HepG2 (cell line): ENCODE data around the gene PLEKHG2. TPM values are rescaled to one million over a fixed set of nuclear protein-coding genes. Genes with fewer than 3 reads are reported as not detected.
A peak's percentile ranks its signal among the peaks of the same experiment; 100 is the strongest.

Experiments used
- ATF7 ChIP-seq, 2 experiments: fragments of 450-650 bp in 1 of 2; sonication (generic) in 1 of 2; formaldehyde crosslinking in 1 of 2; IDR thresholded peaks; 2 replicates each; pipeline versions ENCODE4 v1.4.0 to v1.6.1; 2016 to 2020; ENCODE audit warnings: antibody characterized with exemption in 1 of 2, mild to moderate bottlenecking in 1 of 2, missing genetic modification reagents in 1 of 2
- KMT2A ChIP-seq: sonication (generic); formaldehyde crosslinking; IDR thresholded peaks from 2 replicates; pipeline ENCODE4 v1.4.0; 2020; ENCODE audit warnings: missing genetic modification reagents
- MEIS1 ChIP-seq: sonication (generic); formaldehyde crosslinking; IDR thresholded peaks from 2 replicates; pipeline ENCODE4 v1.9.0; 2021; ENCODE audit warnings: mild to moderate bottlenecking, missing genetic modification reagents, moderate library complexity, borderline replicate concordance
- NCOA1 ChIP-seq: sonication (generic); formaldehyde crosslinking; IDR thresholded peaks from 2 replicates; pipeline ENCODE4 v1.9.0; 2021; ENCODE audit warnings: missing genetic modification reagents
- PAX8 ChIP-seq: sonication (generic); formaldehyde crosslinking; IDR thresholded peaks from 2 replicates; pipeline ENCODE4 v1.8.0; 2022; ENCODE audit warnings: mild to moderate bottlenecking, missing genetic modification reagents, borderline replicate concordance
- PITX1 ChIP-seq: sonication (generic); formaldehyde crosslinking; IDR thresholded peaks from 2 replicates; pipeline ENCODE4 v1.5.1; 2020; ENCODE audit warnings: mild to moderate bottlenecking, missing genetic modification reagents
- RCOR2 ChIP-seq: IDR thresholded peaks from 2 replicates; pipeline ENCODE4 v1.6.1; 2016; ENCODE audit warnings: missing biosample characterization, missing genetic modification reagents
- RELA ChIP-seq: sonication (generic); formaldehyde crosslinking; IDR thresholded peaks from 2 replicates; pipeline ENCODE4 v1.4.0; 2020; ENCODE audit warnings: missing genetic modification reagents
- SAFB2 ChIP-seq: sonication (generic); formaldehyde crosslinking; IDR thresholded peaks from 2 replicates; pipeline ENCODE4 v1.5.1; 2020; ENCODE audit warnings: missing genetic modification reagents, low read depth, mild to moderate bottlenecking, borderline replicate concordance
- ZBTB4 ChIP-seq: sonication (generic); formaldehyde crosslinking; IDR thresholded peaks from 2 replicates; pipeline ENCODE4 v1.4.0; 2020; ENCODE audit warnings: missing genetic modification reagents, mild to moderate bottlenecking, borderline replicate concordance
- ZNF296 ChIP-seq: sonication (generic); formaldehyde crosslinking; conservative IDR thresholded peaks from 2 replicates; pipeline ENCODE4 v1.5.0; 2020; ENCODE audit warnings: mild to moderate bottlenecking, missing genetic modification reagents
- ZNF383 ChIP-seq: sonication (generic); formaldehyde crosslinking; IDR thresholded peaks from 2 replicates; pipeline ENCODE4 v1.4.0; 2020; ENCODE audit warnings: missing genetic modification reagents, mild to moderate bottlenecking, borderline replicate concordance
- ZNF644 ChIP-seq: IDR thresholded peaks from 2 replicates; pipeline ENCODE4 v1.6.1; 2016; ENCODE audit warnings: low read depth
- ZSCAN29 ChIP-seq: sonication (generic); formaldehyde crosslinking; conservative IDR thresholded peaks from 2 replicates; pipeline ENCODE4 v1.4.0; 2020; ENCODE audit warnings: mild to moderate bottlenecking, missing genetic modification reagents
- polyA plus RNA-seq, 8 experiments: library from polyadenylated mRNA; depleted of rRNA in 3 of 8; stranded (reverse) in 7 of 8; unstranded in 1 of 8; fragments of >200 nt; fragmentation: Illumina TruSeq in 4 of 8; extraction: Trizol in 4 of 8; gene quantifications; 2 replicates each; pipeline versions ENCODE4 v1.2.1 to v1.2.3, GENCODE V29; 2011 to 2016; ENCODE audit warnings: low read depth in 4 of 8, missing spikeins in 1 of 8, mixed read lengths in 1 of 8; ENCODE audit not compliant: insufficient read depth in 1 of 8
- total RNA-seq, 5 experiments: library from RNA; depleted of rRNA; stranded (reverse); fragments of >200 nt; fragmentation: Illumina TruSeq; extraction: Trizol; gene quantifications; 2 replicates each; pipeline ENCODE4 v1.2.3, GENCODE V29; 2016; ENCODE audit warnings: low read depth in 1 of 5
- TF ChIP-seq, protein P1 (sequence below), 2 experiments: fragments of 450-650 bp in 1 of 2; sonication (generic) in 1 of 2; formaldehyde crosslinking in 1 of 2; IDR thresholded peaks; 2 replicates each; pipeline versions ENCODE4 v1.6.1 to v1.8.0; 2016 to 2022; ENCODE audit warnings: antibody characterized with exemption in 1 of 2, mild to moderate bottlenecking in 1 of 2, missing genetic modification reagents in 1 of 2

The PLEKHG2 gene
- total and polyA plus RNA-seq, 2 of the 13 experiments (the other 11 are each of a cell fraction or from before 2014, with no cell fraction given), result 3.6 to 6.8 TPM

DNA sequence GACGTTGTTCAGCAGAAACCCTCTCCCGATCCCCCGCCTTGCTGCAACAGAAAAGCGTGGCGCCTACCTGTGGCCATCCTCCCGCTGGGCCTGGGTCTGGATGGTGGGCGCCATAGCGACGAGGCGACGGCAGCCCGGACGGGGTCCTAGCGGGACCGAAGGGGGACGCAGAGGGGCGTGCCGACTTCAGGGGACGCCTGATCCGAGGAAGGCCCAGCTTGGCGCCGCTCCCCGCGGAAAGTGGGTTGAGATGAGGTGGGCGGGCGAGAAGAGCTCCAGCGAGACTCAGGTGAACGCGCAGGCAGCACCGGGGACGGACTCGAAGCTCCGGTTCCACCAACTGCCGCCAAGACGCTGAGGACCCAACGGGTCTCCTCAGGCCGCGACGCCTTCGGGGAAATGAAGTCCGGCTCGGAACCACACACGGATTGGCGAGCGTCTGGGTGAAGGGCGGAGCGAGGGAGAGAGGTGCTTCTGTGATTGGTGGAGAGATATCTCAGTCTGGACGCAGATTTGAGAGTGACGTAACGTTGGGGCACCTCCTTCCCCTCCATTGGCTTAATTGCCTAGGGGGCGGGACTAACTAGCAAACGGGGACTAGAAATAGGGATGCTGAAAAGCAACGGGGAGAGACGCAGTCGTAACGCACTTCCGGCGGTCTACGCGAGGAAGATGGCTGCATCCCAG is 21.6 kb upstream of the PLEKHG2 start, which contains the start of the genes MED29 and PAF1 (continued):
- TF ChIP-seq PAX8 (CRISPR knock-in tag) (peak; percentile 59; the same call in 1 of the 2 replicates), ZNF383 (peak; percentile 78; the same call in 1 of the 2 replicates), NCOA1 (CRISPR knock-in tag) (no peak), ZSCAN29 (peak; percentile 82), RELA (no peak), PITX1 (no peak; the same call in none of the 2 replicates), ZBTB4 (0 out of 2 replicates have a peak, but pooled peaks have one; percentile 58), MEIS1 (CRISPR knock-in tag) (peak; percentile 93; the same call in 1 of the 2 replicates), ZNF296 (CRISPR knock-in tag) (no peak), ATF7 (IDR thresholded peaks at IDR 0.05) (peak; percentile 93), ATF7 (CRISPR knock-in tag; IDR thresholded peaks at IDR 0.05) (peak; percentile 76), ZNF644 (CRISPR knock-in tag) (no peak), KMT2A (CRISPR knock-in tag) (peak; percentile 51; the same call in 1 of the 2 replicates), RCOR2 (CRISPR knock-in tag) (no peak), SAFB2 (CRISPR knock-in tag) (no peak; the same call in 1 of the 2 replicates)
- TF ChIP-seq, protein P1, sequence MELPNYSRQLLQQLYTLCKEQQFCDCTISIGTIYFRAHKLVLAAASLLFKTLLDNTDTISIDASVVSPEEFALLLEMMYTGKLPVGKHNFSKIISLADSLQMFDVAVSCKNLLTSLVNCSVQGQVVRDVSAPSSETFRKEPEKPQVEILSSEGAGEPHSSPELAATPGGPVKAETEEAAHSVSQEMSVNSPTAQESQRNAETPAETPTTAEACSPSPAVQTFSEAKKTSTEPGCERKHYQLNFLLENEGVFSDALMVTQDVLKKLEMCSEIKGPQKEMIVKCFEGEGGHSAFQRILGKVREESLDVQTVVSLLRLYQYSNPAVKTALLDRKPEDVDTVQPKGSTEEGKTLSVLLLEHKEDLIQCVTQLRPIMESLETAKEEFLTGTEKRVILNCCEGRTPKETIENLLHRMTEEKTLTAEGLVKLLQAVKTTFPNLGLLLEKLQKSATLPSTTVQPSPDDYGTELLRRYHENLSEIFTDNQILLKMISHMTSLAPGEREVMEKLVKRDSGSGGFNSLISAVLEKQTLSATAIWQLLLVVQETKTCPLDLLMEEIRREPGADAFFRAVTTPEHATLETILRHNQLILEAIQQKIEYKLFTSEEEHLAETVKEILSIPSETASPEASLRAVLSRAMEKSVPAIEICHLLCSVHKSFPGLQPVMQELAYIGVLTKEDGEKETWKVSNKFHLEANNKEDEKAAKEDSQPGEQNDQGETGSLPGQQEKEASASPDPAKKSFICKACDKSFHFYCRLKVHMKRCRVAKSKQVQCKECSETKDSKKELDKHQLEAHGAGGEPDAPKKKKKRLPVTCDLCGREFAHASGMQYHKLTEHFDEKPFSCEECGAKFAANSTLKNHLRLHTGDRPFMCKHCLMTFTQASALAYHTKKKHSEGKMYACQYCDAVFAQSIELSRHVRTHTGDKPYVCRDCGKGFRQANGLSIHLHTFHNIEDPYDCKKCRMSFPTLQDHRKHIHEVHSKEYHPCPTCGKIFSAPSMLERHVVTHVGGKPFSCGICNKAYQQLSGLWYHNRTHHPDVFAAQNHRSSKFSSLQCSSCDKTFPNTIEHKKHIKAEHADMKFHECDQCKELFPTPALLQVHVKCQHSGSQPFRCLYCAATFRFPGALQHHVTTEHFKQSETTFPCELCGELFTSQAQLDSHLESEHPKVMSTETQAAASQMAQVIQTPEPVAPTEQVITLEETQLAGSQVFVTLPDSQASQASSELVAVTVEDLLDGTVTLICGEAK (IDR thresholded peaks at IDR 0.05), result no peak; the same call in 1 of the 2 replicates
- TF ChIP-seq, protein P1 (CRISPR knock-in tag; IDR thresholded peaks at IDR 0.05), result peak; percentile 60; the same call in 1 of the 2 replicates
